ENCODE results near the gene THAP8.

Gene THAP8

GRCh38 chr19:36003284-36003683 lies 50.8 kb downstream of the THAP8 start:
- no peak overlapping the region for H3K27ac ChIP-seq

GRCh38 chr19:36001605-36002004 lies 52.5 kb downstream of the THAP8 start:
- no peak for DNase-seq (ENCODE audit: low read depth, low spot score)
- H3K27ac ChIP-seq, result no peak overlapping the region

More at GRCh38 chr19:36003284-36003683, 50.8 kb downstream of the THAP8 start:
- DNase-seq (ENCODE audit: low read depth, low spot score), result no peak

GRCh38 chr19:35996777-35997176 lies 57.3 kb downstream of the THAP8 start:
- H3K27ac ChIP-seq, result no peak overlapping the region

GRCh38 chr19:35995048-35995993 lies 58.8 kb downstream of the THAP8 start, which contains the start of gene SDHAF1:
SDHAF1 (plus strand) TSS chr19:35995188; CDS start chr19:35995275, 87 bp downstream.
- peak within 1 kb of the TSS; percentile 27 for H3K27ac ChIP-seq
- DNase-seq (ENCODE audit: low read depth, low spot score), result peak; percentile 26

More at GRCh38 chr19:35996777-35997176, 57.3 kb downstream of the THAP8 start:
- DNase-seq (ENCODE audit: low read depth, low spot score), result no peak

GRCh38 chr19:35993923-35994598 lies 60.0 kb downstream of the THAP8 start:
- DNase-seq (ENCODE audit: low read depth, low spot score), result no peak
- H3K27ac ChIP-seq, result peak overlapping the region; percentile 8

- peak; percentile 39 for DNase-seq (ENCODE audit: low read depth, low spot score)
These were observed 60.9 kb downstream of the THAP8 start for GRCh38 chr19:35992907-35993765.

GRCh38 chr19:35991731-35992450 lies 62.2 kb downstream of the THAP8 start:
- no peak overlapping the region for H3K27ac ChIP-seq
- DNase-seq (ENCODE audit: low read depth, low spot score), result no peak

More at GRCh38 chr19:35992907-35993765, 60.9 kb downstream of the THAP8 start:
- peak overlapping the region; percentile 8 for H3K27ac ChIP-seq

GRCh38 chr19:35990771-35991730 lies 63.0 kb downstream of the THAP8 start:
- no peak for DNase-seq (ENCODE audit: low read depth, low spot score)
- no peak overlapping the region for H3K27ac ChIP-seq

GRCh38 chr19:35990156-35990555 lies 63.9 kb downstream of the THAP8 start:
- DNase-seq (ENCODE audit: low read depth, low spot score), result no peak

GRCh38 chr19:35988824-35989223 lies 65.3 kb downstream of the THAP8 start:
- no peak for DNase-seq (ENCODE audit: low read depth, low spot score)

More at GRCh38 chr19:35990156-35990555, 63.9 kb downstream of the THAP8 start:
- H3K27ac ChIP-seq, result no peak overlapping the region

GRCh38 chr19:35987571-35987896 lies 66.6 kb downstream of the THAP8 start:
- no peak for DNase-seq (ENCODE audit: low read depth, low spot score)
- no peak overlapping the region for H3K27ac ChIP-seq

More at GRCh38 chr19:35988824-35989223, 65.3 kb downstream of the THAP8 start:
- H3K27ac ChIP-seq, result no peak overlapping the region

GRCh38 chr19:35986664-35987570 lies 67.2 kb downstream of the THAP8 start:
- DNase-seq (ENCODE audit: low read depth, low spot score), result no peak
- no peak overlapping the region for H3K27ac ChIP-seq

GRCh38 chr19:35986111-35986510 lies 68.0 kb downstream of the THAP8 start:
- no peak overlapping the region for H3K27ac ChIP-seq
- no peak for DNase-seq (ENCODE audit: low read depth, low spot score)
